HG02970 (cell line): Measurements from ENCODE around the gene ORAI3.

Source experiments
- ATAC-seq: cut with Tn5 transposase; IDR thresholded peaks from one replicate; pipeline ENCODE4 v1.9.1; 2021; ENCODE audit warnings: mild to moderate bottlenecking, moderate library complexity, moderate number of reproducible peaks; ENCODE audit not compliant: unreplicated experiment, low FRiP score

ORAI3 gene

GRCh38 chr16:30987581-30988190, 38.8 kb downstream of the ORAI3 start:
- no peak for ATAC-seq

- ATAC-seq: no peak
Observed at GRCh38 chr16:30989469-30990047, 40.7 kb downstream of the ORAI3 start.

GRCh38 chr16:30990105-30990504, 41.2 kb downstream of the ORAI3 start:
- no peak for ATAC-seq

GRCh38 chr16:30991052-30991451, 42.2 kb downstream of the ORAI3 start:
- ATAC-seq: no peak

- no peak for ATAC-seq
Observed at GRCh38 chr16:30992276-30992780, 43.5 kb downstream of the ORAI3 start.

- ATAC-seq: no peak
Observed at GRCh38 chr16:30992931-30993816, 44.3 kb downstream of the ORAI3 start.

- ATAC-seq: no peak
Observed at GRCh38 chr16:30995927-30996323, 47.1 kb downstream of the ORAI3 start.

- ATAC-seq: no peak
Observed at GRCh38 chr16:30996324-30996984, 47.6 kb downstream of the ORAI3 start.

- ATAC-seq: no peak
Observed at GRCh38 chr16:30996985-30997724, 48.3 kb downstream of the ORAI3 start.

- no peak for ATAC-seq
Observed at GRCh38 chr16:30997725-30998711, 49.1 kb downstream of the ORAI3 start.

- no peak for ATAC-seq
Observed at GRCh38 chr16:30998852-30999761, 50.2 kb downstream of the ORAI3 start.

- no peak for ATAC-seq
Observed at GRCh38 chr16:31000671-31001382, 52.0 kb downstream of the ORAI3 start.

GRCh38 chr16:31001507-31002249, 52.8 kb downstream of the ORAI3 start:
- ATAC-seq: no peak

GRCh38 chr16:31002250-31002700, 53.4 kb downstream of the ORAI3 start:
- ATAC-seq: no peak

- ATAC-seq: no peak
Observed at GRCh38 chr16:31002862-31003341, 54.0 kb downstream of the ORAI3 start.

- no peak for ATAC-seq
Observed at GRCh38 chr16:31003744-31004143, 54.9 kb downstream of the ORAI3 start.
